Liver (tissue), 3 donors: ENCODE measurements around the gene DNAH17.

Experiments used
- EGR1 ChIP-seq, 2 donors: IDR thresholded peaks; 2 replicates each; pipeline ENCODE4 v1.6.1; 2016 to 2018; ENCODE audit warnings: antibody characterized with exemption in 2 of 2, low read depth in 2 of 2
- FOXA1 ChIP-seq: IDR thresholded peaks from 2 replicates; pipeline ENCODE4 v1.6.1; 2016; ENCODE audit warnings: antibody characterized with exemption
- GABPA ChIP-seq, 2 donors: IDR thresholded peaks in 1 of 2; conservative IDR thresholded peaks in 1 of 2; 2 replicates each; pipeline ENCODE4 v1.6.1; 2016; ENCODE audit warnings: antibody characterized with exemption in 2 of 2, mild to moderate bottlenecking in 1 of 2, moderate library complexity in 1 of 2
- HNF4G ChIP-seq: IDR thresholded peaks from 2 replicates; pipeline ENCODE4 v1.6.1; 2016; ENCODE audit warnings: antibody characterized with exemption
- JUND ChIP-seq, 2 donors: IDR thresholded peaks; 2 replicates each; pipeline ENCODE4 v1.6.1; 2016; ENCODE audit warnings: antibody characterized with exemption in 2 of 2
- RAD21 ChIP-seq, 2 donors: IDR thresholded peaks; 2 replicates each; pipeline ENCODE4 v1.6.1; 2016; ENCODE audit warnings: antibody characterized with exemption in 2 of 2, mild to moderate bottlenecking in 2 of 2
- RXRA ChIP-seq, 2 donors: IDR thresholded peaks; 2 replicates each; pipeline ENCODE4 v1.6.1; 2017 to 2018; ENCODE audit warnings: antibody characterized with exemption in 2 of 2, mild to moderate bottlenecking in 1 of 2
- SP1 ChIP-seq: IDR thresholded peaks from 2 replicates; pipeline ENCODE4 v1.6.1; 2018; ENCODE audit warnings: antibody characterized with exemption, mild to moderate bottlenecking
- TAF1 ChIP-seq: conservative IDR thresholded peaks from 2 replicates; pipeline ENCODE4 v1.6.1; 2016; ENCODE audit warnings: antibody characterized with exemption, mild to moderate bottlenecking
- YY1 ChIP-seq: IDR thresholded peaks from 2 replicates; pipeline ENCODE4 v1.6.1; 2016; ENCODE audit warnings: antibody characterized with exemption, mild to moderate bottlenecking
- TF ChIP-seq, protein P1 (sequence below): fragments of 150-350 bp; IDR thresholded peaks from 2 replicates; pipeline ENCODE4 v1.5.1; 2017; ENCODE audit warnings: improper control_type of control experiment, low read depth, low read length; ENCODE audit not compliant: missing input control
- TF ChIP-seq, protein P2 (sequence below): IDR thresholded peaks from 2 replicates; pipeline ENCODE4 v1.6.1; 2016; ENCODE audit warnings: antibody characterized with exemption
- TF ChIP-seq, protein P3 (sequence below): IDR thresholded peaks from 2 replicates; pipeline ENCODE4 v1.6.1; 2016; ENCODE audit warnings: antibody characterized with exemption
- TF ChIP-seq, protein P4 (sequence below): IDR thresholded peaks from 2 replicates; pipeline ENCODE4 v1.6.1; 2016; ENCODE audit warnings: antibody characterized with exemption
- donor health status: healthy.
- donor health status: healthy.

GRCh38 chr17:78526231-78527025 lies 50.8 kb downstream of the DNAH17 start:
- TF ChIP-seq, protein P1, sequence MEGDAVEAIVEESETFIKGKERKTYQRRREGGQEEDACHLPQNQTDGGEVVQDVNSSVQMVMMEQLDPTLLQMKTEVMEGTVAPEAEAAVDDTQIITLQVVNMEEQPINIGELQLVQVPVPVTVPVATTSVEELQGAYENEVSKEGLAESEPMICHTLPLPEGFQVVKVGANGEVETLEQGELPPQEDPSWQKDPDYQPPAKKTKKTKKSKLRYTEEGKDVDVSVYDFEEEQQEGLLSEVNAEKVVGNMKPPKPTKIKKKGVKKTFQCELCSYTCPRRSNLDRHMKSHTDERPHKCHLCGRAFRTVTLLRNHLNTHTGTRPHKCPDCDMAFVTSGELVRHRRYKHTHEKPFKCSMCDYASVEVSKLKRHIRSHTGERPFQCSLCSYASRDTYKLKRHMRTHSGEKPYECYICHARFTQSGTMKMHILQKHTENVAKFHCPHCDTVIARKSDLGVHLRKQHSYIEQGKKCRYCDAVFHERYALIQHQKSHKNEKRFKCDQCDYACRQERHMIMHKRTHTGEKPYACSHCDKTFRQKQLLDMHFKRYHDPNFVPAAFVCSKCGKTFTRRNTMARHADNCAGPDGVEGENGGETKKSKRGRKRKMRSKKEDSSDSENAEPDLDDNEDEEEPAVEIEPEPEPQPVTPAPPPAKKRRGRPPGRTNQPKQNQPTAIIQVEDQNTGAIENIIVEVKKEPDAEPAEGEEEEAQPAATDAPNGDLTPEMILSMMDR = no peak
- TF ChIP-seq TAF1 (no peak), SP1 (no peak), GABPA (IDR thresholded peaks at IDR 0.05 in 1 of 2, conservative IDR thresholded peaks at IDR 0.05 in 1 of 2) (no peak), YY1 (no peak), EGR1 (IDR thresholded peaks at IDR 0.05; ENCODE audit: low read depth in 2 of 2) (no peak), RXRA (IDR thresholded peaks at IDR 0.05) (no peak), HNF4G (no peak), FOXA1 (no peak), RAD21 (IDR thresholded peaks at IDR 0.05) (no peak), JUND (IDR thresholded peaks at IDR 0.05) (no peak)
- TF ChIP-seq, protein P2, sequence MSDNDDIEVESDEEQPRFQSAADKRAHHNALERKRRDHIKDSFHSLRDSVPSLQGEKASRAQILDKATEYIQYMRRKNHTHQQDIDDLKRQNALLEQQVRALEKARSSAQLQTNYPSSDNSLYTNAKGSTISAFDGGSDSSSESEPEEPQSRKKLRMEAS = no peak
- TF ChIP-seq, protein P3, sequence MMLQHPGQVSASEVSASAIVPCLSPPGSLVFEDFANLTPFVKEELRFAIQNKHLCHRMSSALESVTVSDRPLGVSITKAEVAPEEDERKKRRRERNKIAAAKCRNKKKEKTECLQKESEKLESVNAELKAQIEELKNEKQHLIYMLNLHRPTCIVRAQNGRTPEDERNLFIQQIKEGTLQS = no peak
- TF ChIP-seq, protein P4, sequence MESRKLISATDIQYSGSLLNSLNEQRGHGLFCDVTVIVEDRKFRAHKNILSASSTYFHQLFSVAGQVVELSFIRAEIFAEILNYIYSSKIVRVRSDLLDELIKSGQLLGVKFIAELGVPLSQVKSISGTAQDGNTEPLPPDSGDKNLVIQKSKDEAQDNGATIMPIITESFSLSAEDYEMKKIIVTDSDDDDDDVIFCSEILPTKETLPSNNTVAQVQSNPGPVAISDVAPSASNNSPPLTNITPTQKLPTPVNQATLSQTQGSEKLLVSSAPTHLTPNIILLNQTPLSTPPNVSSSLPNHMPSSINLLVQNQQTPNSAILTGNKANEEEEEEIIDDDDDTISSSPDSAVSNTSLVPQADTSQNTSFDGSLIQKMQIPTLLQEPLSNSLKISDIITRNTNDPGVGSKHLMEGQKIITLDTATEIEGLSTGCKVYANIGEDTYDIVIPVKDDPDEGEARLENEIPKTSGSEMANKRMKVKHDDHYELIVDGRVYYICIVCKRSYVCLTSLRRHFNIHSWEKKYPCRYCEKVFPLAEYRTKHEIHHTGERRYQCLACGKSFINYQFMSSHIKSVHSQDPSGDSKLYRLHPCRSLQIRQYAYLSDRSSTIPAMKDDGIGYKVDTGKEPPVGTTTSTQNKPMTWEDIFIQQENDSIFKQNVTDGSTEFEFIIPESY = no peak
